ENCODE data around the gene NCKAP5. TPM values are rescaled to one million over a fixed set of nuclear protein-coding genes. Genes with fewer than 3 reads are reported as not detected.

Gene NCKAP5
- total RNA-seq, 5 donors from 2014 or later (not counting 1 experiment from before 2014, with no cell fraction given): 0.06 TPM; not detected in 4

DNA sequence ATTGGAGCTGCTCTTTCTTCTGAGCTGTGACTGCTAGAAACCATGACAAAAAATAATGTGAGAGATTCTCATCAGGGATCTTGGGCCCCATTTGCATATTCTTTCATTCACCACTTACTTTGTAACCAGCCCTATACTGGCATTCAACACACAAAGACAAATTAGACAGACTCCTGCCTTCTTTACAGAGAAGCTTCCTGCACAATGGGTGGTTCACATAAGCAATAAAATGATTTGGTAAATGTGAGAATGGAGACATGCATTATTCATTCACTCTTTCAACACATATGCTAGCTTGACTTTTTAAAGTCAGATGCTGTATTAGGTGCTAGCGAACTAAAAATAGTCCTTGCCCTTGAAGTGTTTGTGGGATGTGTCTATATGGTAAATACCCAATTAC is 174.4 kb downstream of the NCKAP5 start:
- Mint-ChIP-seq H3K4me3 (no peak overlapping the region), H3K9me3 (peaks cover 4 to 11% (median 6%) of the 10 kb centered on the region in 3 donors), H3K36me3 (no peaks in the 10 kb centered on the region), H3K27me3 (peaks cover 0 to 4% of the 10 kb centered on the region in 2 donors), H3K4me1 (no peaks in the 10 kb centered on the region), H3K27ac (no peak overlapping the region)
- ATAC-seq (replicated peaks in 1 of 4) (no peak), DNase-seq (no peak)
- no peak overlapping the region for H3K4me3 ChIP-seq (ENCODE audit: control insufficient read depth in 1 of 2, extremely low read depth in 1 of 2, low read length in 1 of 2)
- H3K4me1 ChIP-seq (ENCODE audit: control insufficient read depth in 1 of 2, extremely low read depth in 1 of 2, insufficient read depth in 2 of 2, low read length in 2 of 2): no peaks in the 10 kb centered on the region
- no peaks in the 10 kb centered on the region for H3K36me3 ChIP-seq (ENCODE audit: control insufficient read depth in 2 of 2, extremely low read depth in 1 of 2, insufficient read depth in 1 of 2, low read length in 1 of 2)
- ChIA-PET POLR2A (no interaction called here), CTCF (no interaction called here)
- H3K27me3 ChIP-seq (replicated peaks in 1 of 2; ENCODE audit: control insufficient read depth in 2 of 2, extremely low read depth in 1 of 2, insufficient read depth in 2 of 2, low read length in 1 of 2): no peaks in the 10 kb centered on the region
- no peak overlapping the region for H3K27ac ChIP-seq (ENCODE audit: low read length)
- no peaks in the 10 kb centered on the region for H3K9me3 ChIP-seq
- 57% methylated on average over 1 of the region's 1 CpG for WGBS (ENCODE audit: insufficient coverage)

DNA sequence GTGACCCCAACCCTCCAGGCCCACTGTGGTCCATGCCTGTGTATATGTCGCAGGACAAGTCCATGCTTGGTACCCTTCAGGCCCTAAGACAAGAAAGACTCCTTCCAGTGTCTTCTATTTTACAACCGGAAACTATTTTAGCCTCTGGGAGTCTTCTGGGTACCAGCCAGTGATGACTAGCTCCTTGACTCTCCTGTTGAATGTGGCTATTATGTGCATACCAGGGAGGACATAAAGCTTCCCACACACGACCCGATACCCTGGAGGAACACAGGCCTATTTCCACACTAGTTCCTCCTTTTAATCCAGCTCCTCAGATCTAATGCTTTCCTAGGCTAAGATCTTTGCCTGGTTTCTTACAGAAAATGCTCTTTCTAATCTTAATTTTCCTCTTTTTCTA is 178.1 kb downstream of the NCKAP5 start:
- DNase-seq (no peak), ATAC-seq (replicated peaks in 1 of 4) (no peak)
- H3K36me3 ChIP-seq (ENCODE audit: control insufficient read depth in 2 of 2, extremely low read depth in 1 of 2, insufficient read depth in 1 of 2, low read length in 1 of 2): no peaks in the 10 kb centered on the region
- CTCF ChIA-PET: interaction anchor here in 1 of 2 donors (0.6 kb wide), 1 partner anchor 191 kb away, joined by 3 read pairs; no protein-coding TSS in a partner anchor
- no peaks in the 10 kb centered on the region for H3K27me3 ChIP-seq (replicated peaks in 1 of 2; ENCODE audit: control insufficient read depth in 2 of 2, extremely low read depth in 1 of 2, insufficient read depth in 2 of 2, low read length in 1 of 2)
- no peak overlapping the region for H3K27ac ChIP-seq (ENCODE audit: low read length)
- H3K36me3 Mint-ChIP-seq: no peaks in the 10 kb centered on the region
- H3K27ac Mint-ChIP-seq: no peak overlapping the region
- H3K4me3 ChIP-seq (ENCODE audit: control insufficient read depth in 1 of 2, extremely low read depth in 1 of 2, low read length in 1 of 2): no peak overlapping the region
- no peaks in the 10 kb centered on the region for H3K27me3 Mint-ChIP-seq
- peaks cover 2 to 16% (median 9%) of the 10 kb centered on the region in 3 donors for H3K9me3 Mint-ChIP-seq
- no peaks in the 10 kb centered on the region for H3K9me3 ChIP-seq
- 74% methylated on average over 3 of the region's 4 CpGs for WGBS (ENCODE audit: insufficient coverage)
- no peaks in the 10 kb centered on the region for H3K4me1 ChIP-seq (ENCODE audit: control insufficient read depth in 1 of 2, extremely low read depth in 1 of 2, insufficient read depth in 2 of 2, low read length in 2 of 2)
- no peak overlapping the region for H3K4me3 Mint-ChIP-seq
- no peaks in the 10 kb centered on the region for H3K4me1 Mint-ChIP-seq
- POLR2A ChIA-PET: no interaction called here

DNA sequence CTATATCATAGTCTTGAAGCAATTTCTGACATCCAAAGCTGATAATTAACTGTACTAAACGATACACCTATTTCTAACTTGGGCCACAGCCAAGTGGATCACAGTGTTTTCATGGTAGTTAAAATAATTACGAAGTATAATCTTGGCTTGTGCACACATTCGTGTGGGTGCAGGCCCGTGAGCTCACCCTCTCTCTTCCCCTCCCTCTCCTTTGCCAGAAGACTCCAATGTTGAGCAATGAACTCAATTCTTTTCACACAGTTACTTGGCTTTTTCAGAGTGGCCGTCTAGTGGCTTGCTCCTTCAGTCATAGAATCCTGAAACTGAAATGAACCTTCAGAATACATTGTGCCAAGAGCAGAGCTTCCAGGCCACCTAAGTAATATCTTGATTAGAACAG is 178.7 kb downstream of the NCKAP5 start:
- no peak for ATAC-seq (replicated peaks in 1 of 4)
- Mint-ChIP-seq H3K27me3 (no peaks in the 10 kb centered on the region), H3K4me3 (no peak overlapping the region)

DNA sequence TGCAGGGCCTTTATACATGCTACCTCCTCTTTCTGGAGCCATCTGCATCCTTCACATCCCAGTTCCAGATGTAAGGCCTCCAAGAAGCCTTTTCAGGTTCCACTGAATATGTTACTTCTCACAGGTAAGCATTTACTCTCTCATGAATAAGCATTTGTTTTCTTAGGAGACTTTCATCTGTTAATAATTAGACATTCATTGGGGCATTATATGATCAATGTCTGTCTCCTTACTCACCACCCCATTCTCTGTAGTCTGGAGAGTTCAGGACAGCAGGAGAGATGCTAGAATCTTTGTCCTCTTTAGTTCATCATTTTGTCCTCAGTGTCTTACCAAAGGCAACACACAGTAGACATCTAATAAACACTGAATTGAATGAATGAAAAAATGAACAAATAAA is 185.7 kb downstream of the NCKAP5 start:
- H3K36me3 Mint-ChIP-seq: no peaks in the 10 kb centered on the region
- H3K36me3 ChIP-seq (ENCODE audit: control insufficient read depth in 2 of 2, extremely low read depth in 1 of 2, insufficient read depth in 1 of 2, low read length in 1 of 2): no peaks in the 10 kb centered on the region
- no peak overlapping the region for H3K27ac Mint-ChIP-seq
- ChIA-PET POLR2A (no interaction called here), CTCF (no interaction called here)
- no peaks in the 10 kb centered on the region for H3K4me1 ChIP-seq (ENCODE audit: control insufficient read depth in 1 of 2, extremely low read depth in 1 of 2, insufficient read depth in 2 of 2, low read length in 2 of 2)
- H3K9me3 ChIP-seq: no peaks in the 10 kb centered on the region
- no peak for ATAC-seq (replicated peaks in 1 of 4)
- no peaks in the 10 kb centered on the region for H3K27me3 ChIP-seq (replicated peaks in 1 of 2; ENCODE audit: control insufficient read depth in 2 of 2, extremely low read depth in 1 of 2, insufficient read depth in 2 of 2, low read length in 1 of 2)
- no peak for DNase-seq
- H3K9me3 Mint-ChIP-seq: peaks cover 8 to 18% (median 10%) of the 10 kb centered on the region in 3 donors
- H3K27ac ChIP-seq (ENCODE audit: low read length): no peak overlapping the region
- H3K4me3 ChIP-seq (ENCODE audit: control insufficient read depth in 1 of 2, extremely low read depth in 1 of 2, low read length in 1 of 2): no peak overlapping the region
- no peak overlapping the region for H3K4me3 Mint-ChIP-seq
- no peaks in the 10 kb centered on the region for H3K27me3 Mint-ChIP-seq
- H3K4me1 Mint-ChIP-seq: no peaks in the 10 kb centered on the region

More for the DNA sequence above, 178.7 kb downstream of the NCKAP5 start:
- Histone ChIP-seq H3K9me3 (no peaks in the 10 kb centered on the region), H3K36me3 (ENCODE audit: control insufficient read depth in 2 of 2, extremely low read depth in 1 of 2, insufficient read depth in 1 of 2, low read length in 1 of 2) (no peaks in the 10 kb centered on the region), H3K4me1 (ENCODE audit: control insufficient read depth in 1 of 2, extremely low read depth in 1 of 2, insufficient read depth in 2 of 2, low read length in 2 of 2) (no peaks in the 10 kb centered on the region), H3K27ac (ENCODE audit: low read length) (no peak overlapping the region), H3K4me3 (ENCODE audit: control insufficient read depth in 1 of 2, extremely low read depth in 1 of 2, low read length in 1 of 2) (no peak overlapping the region), H3K27me3 (replicated peaks in 1 of 2; ENCODE audit: control insufficient read depth in 2 of 2, extremely low read depth in 1 of 2, insufficient read depth in 2 of 2, low read length in 1 of 2) (no peaks in the 10 kb centered on the region)
- CTCF ChIA-PET: interaction anchor here in 1 of 2 donors (0.6 kb wide), 1 partner anchor 191 kb away, joined by 3 read pairs; no protein-coding TSS in a partner anchor
- H3K36me3 Mint-ChIP-seq: no peaks in the 10 kb centered on the region
- H3K27ac Mint-ChIP-seq: no peak overlapping the region
- peaks cover 2 to 16% (median 9%) of the 10 kb centered on the region in 3 donors for H3K9me3 Mint-ChIP-seq
- DNase-seq: no peak
- 57% methylated on average over 2 of the region's 5 CpGs for WGBS (ENCODE audit: insufficient coverage)
- no peaks in the 10 kb centered on the region for H3K4me1 Mint-ChIP-seq
- POLR2A ChIA-PET: no interaction called here

DNA sequence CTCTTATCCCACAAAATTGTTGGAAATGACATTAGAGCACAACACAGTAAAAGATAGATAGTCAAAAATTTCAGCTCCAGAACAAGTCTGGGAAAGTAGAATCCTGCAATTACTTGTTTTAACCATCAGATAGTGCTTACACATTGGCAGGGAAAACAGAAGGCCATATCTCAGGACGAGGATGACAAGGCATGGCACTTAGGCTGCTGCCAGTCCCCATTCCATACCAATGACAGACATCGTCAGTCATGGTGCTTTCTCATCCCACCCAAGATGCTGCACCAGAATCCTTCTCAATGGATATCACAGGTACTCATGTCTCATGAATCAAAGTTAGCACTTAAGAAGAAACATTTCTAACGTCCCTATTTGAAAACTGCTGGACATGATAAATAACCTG is 187.3 kb downstream of the NCKAP5 start:
- peaks cover 8 to 13% (median 12%) of the 10 kb centered on the region in 3 donors for H3K9me3 Mint-ChIP-seq
- no peaks in the 10 kb centered on the region for H3K27me3 Mint-ChIP-seq
- POLR2A ChIA-PET: no interaction called here
- CTCF ChIA-PET: no interaction called here
- DNase-seq: no peak
- H3K36me3 ChIP-seq (ENCODE audit: control insufficient read depth in 2 of 2, extremely low read depth in 1 of 2, insufficient read depth in 1 of 2, low read length in 1 of 2): no peaks in the 10 kb centered on the region
- no peaks in the 10 kb centered on the region for H3K9me3 ChIP-seq
- whole genome bisulfite sequencing (ENCODE audit: insufficient coverage): 43% methylated on average over 2 of the region's 3 CpGs
- no peak overlapping the region for H3K4me3 ChIP-seq (ENCODE audit: control insufficient read depth in 1 of 2, extremely low read depth in 1 of 2, low read length in 1 of 2)
- H3K27me3 ChIP-seq (replicated peaks in 1 of 2; ENCODE audit: control insufficient read depth in 2 of 2, extremely low read depth in 1 of 2, insufficient read depth in 2 of 2, low read length in 1 of 2): no peaks in the 10 kb centered on the region
- no peak for ATAC-seq (replicated peaks in 1 of 4)
- H3K4me1 ChIP-seq (ENCODE audit: control insufficient read depth in 1 of 2, extremely low read depth in 1 of 2, insufficient read depth in 2 of 2, low read length in 2 of 2): no peaks in the 10 kb centered on the region
- no peak overlapping the region for H3K4me3 Mint-ChIP-seq
- H3K27ac ChIP-seq (ENCODE audit: low read length): no peak overlapping the region
- H3K27ac Mint-ChIP-seq: no peak overlapping the region
- H3K4me1 Mint-ChIP-seq: no peaks in the 10 kb centered on the region
- H3K36me3 Mint-ChIP-seq: no peaks in the 10 kb centered on the region

DNA sequence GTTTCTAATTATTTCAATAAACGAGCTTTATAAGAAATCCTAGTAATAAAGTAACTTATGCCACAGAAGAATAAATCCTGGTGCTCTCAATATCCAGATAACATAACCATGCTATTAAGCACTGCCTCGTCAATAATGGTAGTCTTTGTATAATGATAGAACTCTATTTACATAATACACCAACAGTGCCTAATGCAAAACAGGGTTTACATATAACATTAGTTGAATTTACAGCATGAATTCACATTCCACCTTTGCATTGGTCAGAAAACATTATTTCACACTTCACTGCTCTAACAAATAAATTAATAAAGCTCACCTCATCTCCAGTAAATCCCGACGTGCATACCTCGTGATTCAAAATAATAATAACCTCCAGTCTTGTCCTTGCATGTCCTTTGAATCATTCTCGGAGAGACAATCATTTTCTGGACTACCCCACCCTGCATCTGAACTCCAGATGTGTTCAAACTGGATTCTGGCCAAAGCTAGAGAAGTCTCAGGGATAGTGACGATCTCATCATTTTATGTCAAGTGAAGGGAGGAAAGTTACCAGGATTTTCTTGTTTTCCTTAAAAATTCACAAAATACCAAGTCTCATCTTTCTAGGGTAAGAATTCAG is 189.2 kb downstream of the NCKAP5 start:
- Mint-ChIP-seq H3K4me3 (no peak overlapping the region), H3K9me3 (peaks cover 8 to 14% (median 13%) of the 10 kb centered on the region in 3 donors), H3K27me3 (no peaks in the 10 kb centered on the region), H3K36me3 (no peaks in the 10 kb centered on the region), H3K27ac (no peak overlapping the region), H3K4me1 (no peaks in the 10 kb centered on the region)
- WGBS (ENCODE audit: insufficient coverage): 92% methylated on average over 3 of the region's 7 CpGs
- Histone ChIP-seq H3K4me3 (ENCODE audit: control insufficient read depth in 1 of 2, extremely low read depth in 1 of 2, low read length in 1 of 2) (no peak overlapping the region), H3K4me1 (ENCODE audit: control insufficient read depth in 1 of 2, extremely low read depth in 1 of 2, insufficient read depth in 2 of 2, low read length in 2 of 2) (no peaks in the 10 kb centered on the region), H3K9me3 (no peaks in the 10 kb centered on the region), H3K27ac (ENCODE audit: low read length) (no peak overlapping the region), H3K27me3 (replicated peaks in 1 of 2; ENCODE audit: control insufficient read depth in 2 of 2, extremely low read depth in 1 of 2, insufficient read depth in 2 of 2, low read length in 1 of 2) (no peaks in the 10 kb centered on the region), H3K36me3 (ENCODE audit: control insufficient read depth in 2 of 2, extremely low read depth in 1 of 2, insufficient read depth in 1 of 2, low read length in 1 of 2) (no peaks in the 10 kb centered on the region)
- POLR2A ChIA-PET: no interaction called here
- CTCF ChIA-PET: no interaction called here
- DNase-seq: no peak
- ATAC-seq (replicated peaks in 1 of 4): no peak

DNA sequence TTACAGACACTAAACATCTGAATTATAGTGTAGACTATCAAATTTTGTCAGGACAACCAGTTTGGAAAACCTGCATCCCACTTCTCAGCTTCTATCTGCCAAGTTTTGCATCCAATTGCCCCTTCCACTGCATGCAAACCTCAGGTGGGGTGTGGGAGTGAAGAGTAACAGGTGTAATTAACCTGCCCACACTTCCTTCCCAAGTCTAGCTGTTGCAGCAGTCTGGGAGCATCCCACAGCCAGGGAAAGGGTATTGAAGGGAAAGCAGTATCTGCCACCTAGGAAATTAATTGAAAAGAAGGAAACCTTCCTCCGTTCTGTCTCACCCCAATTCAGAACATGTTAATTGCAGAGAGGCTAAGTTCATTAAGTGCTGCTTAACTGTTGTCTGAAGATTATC is 189.9 kb downstream of the NCKAP5 start:
- ChIA-PET POLR2A (no interaction called here), CTCF (no interaction called here)
- H3K27me3 ChIP-seq (replicated peaks in 1 of 2; ENCODE audit: control insufficient read depth in 2 of 2, extremely low read depth in 1 of 2, insufficient read depth in 2 of 2, low read length in 1 of 2): no peaks in the 10 kb centered on the region
- H3K27me3 Mint-ChIP-seq: no peaks in the 10 kb centered on the region
- H3K4me1 Mint-ChIP-seq: no peaks in the 10 kb centered on the region
- H3K27ac ChIP-seq (ENCODE audit: low read length): no peak overlapping the region
- no peak overlapping the region for H3K4me3 Mint-ChIP-seq
- DNase-seq (no peak), ATAC-seq (replicated peaks in 1 of 4) (no peak)
- H3K4me3 ChIP-seq (ENCODE audit: control insufficient read depth in 1 of 2, extremely low read depth in 1 of 2, low read length in 1 of 2): no peak overlapping the region
- no CpG with 5 or more reads among the region's 1 CpG for WGBS (ENCODE audit: insufficient coverage)
- H3K36me3 ChIP-seq (ENCODE audit: control insufficient read depth in 2 of 2, extremely low read depth in 1 of 2, insufficient read depth in 1 of 2, low read length in 1 of 2): no peaks in the 10 kb centered on the region
- peaks cover 11 to 16% (median 15%) of the 10 kb centered on the region in 3 donors for H3K9me3 Mint-ChIP-seq
- no peaks in the 10 kb centered on the region for H3K4me1 ChIP-seq (ENCODE audit: control insufficient read depth in 1 of 2, extremely low read depth in 1 of 2, insufficient read depth in 2 of 2, low read length in 2 of 2)
- no peaks in the 10 kb centered on the region for H3K9me3 ChIP-seq
- no peaks in the 10 kb centered on the region for H3K36me3 Mint-ChIP-seq
- H3K27ac Mint-ChIP-seq: no peak overlapping the region

All from T-cell (primary cell).